ENCODE results near the gene CXCL17.
A peak's percentile ranks its signal among the peaks of the same experiment; 100 is the strongest.
"Not testable (repeated sequence)": the region's sequence is repeated elsewhere in the genome, so short reads cannot be mapped to it uniquely, and the experiment has no call there.

CXCL17 gene

GRCh38 chr19:42442833-42443232 lies at the start of gene CXCL17:
CXCL17 (minus strand) TSS chr19:42442946; CDS start chr19:42442832, 114 bp downstream.
- DNase-seq, result no peak

- no peak for DNase-seq
These were observed 46.2 kb upstream of the CXCL17 start for GRCh38 chr19:42488783-42489521.

- DNase-seq, result no peak
These were observed 45.0 kb upstream of the CXCL17 start for GRCh38 chr19:42487798-42488178.

GRCh38 chr19:42487032-42487797 lies 44.5 kb upstream of the CXCL17 start:
- no peak for DNase-seq

GRCh38 chr19:42485036-42485435 lies 42.3 kb upstream of the CXCL17 start:
- DNase-seq, result not testable (repeated sequence)

GRCh38 chr19:42480335-42481095 lies 37.8 kb upstream of the CXCL17 start:
- peak; percentile 43 for DNase-seq

GRCh38 chr19:42479736-42480135 lies 37.0 kb upstream of the CXCL17 start:
- DNase-seq, result no peak

GRCh38 chr19:42478765-42479311 lies 36.1 kb upstream of the CXCL17 start:
- DNase-seq, result no peak

GRCh38 chr19:42477933-42478332 lies 35.2 kb upstream of the CXCL17 start:
- no peak for DNase-seq

GRCh38 chr19:42477117-42477516 lies 34.4 kb upstream of the CXCL17 start:
- DNase-seq, result no peak

GRCh38 chr19:42475366-42475765 lies 32.6 kb upstream of the CXCL17 start:
- DNase-seq, result no peak

- DNase-seq, result no peak
These were observed 32.0 kb upstream of the CXCL17 start for GRCh38 chr19:42474743-42475142.

- no peak for DNase-seq
These were observed 30.9 kb upstream of the CXCL17 start for GRCh38 chr19:42473686-42474085.

- no peak for DNase-seq
These were observed 29.8 kb upstream of the CXCL17 start for GRCh38 chr19:42472402-42473147.

GRCh38 chr19:42471554-42472249 lies 29.0 kb upstream of the CXCL17 start:
- DNase-seq, result no peak

GRCh38 chr19:42469311-42470235 lies 26.8 kb upstream of the CXCL17 start:
- no peak for DNase-seq

GRCh38 chr19:42468273-42468796 lies 25.6 kb upstream of the CXCL17 start:
- DNase-seq, result no peak

GRCh38 chr19:42467183-42467760 lies 24.5 kb upstream of the CXCL17 start:
- DNase-seq, result no peak

- no peak for DNase-seq
These were observed 23.9 kb upstream of the CXCL17 start for GRCh38 chr19:42466521-42467182.

All from CD4-positive, alpha-beta T cell treated with Interleukin-6 for 4 hours (primary cell).